ENCODE measurements around the gene ADGRB3. TPM values are rescaled to one million over a fixed set of nuclear protein-coding genes. Genes with fewer than 3 reads are reported as not detected.
A peak's percentile ranks its signal among the peaks of the same experiment; 100 is the strongest.
"Not testable (repeated sequence)": the region's sequence is repeated elsewhere in the genome, so short reads cannot be mapped to it uniquely, and the experiment has no call there.

The ADGRB3 gene
- total and polyA plus RNA-seq, 4 donors: 26.9 to 99.7 (median 60.2) TPM

GRCh38 chr6:68760941-68761676 is 126.0 kb downstream of the ADGRB3 start:
- H3K36me3 ChIP-seq (ENCODE audit: control insufficient read depth, insufficient read depth, low read length): no peaks in the 10 kb centered on the region
- peak in 1 of 6 donors; percentile 32 for DNase-seq (ENCODE audit: low read depth in 4 of 6, low spot score in 6 of 6)

DNA sequence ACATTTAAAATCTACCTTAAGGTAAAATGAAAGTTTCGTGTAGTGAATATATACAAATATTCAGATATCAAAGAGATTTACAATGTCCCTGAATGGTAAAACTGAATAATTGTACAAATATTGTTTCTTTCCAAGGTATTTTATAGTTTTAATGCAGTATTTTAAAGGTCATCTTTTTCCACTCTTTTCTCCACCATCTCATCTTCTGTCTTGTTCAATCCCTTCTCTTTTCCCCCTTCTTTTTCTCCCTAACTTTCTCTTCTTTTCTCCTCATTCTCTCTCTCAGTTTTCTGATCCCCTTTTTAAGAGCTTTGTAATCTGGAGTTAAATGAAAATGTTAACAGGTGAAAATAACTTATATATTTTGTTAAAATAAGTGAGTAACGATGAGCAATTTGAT is 126.9 kb downstream of the ADGRB3 start:
- Histone ChIP-seq H3K27ac (ENCODE audit: low read depth, low read length) (no peak overlapping the region), H3K9me3 (ENCODE audit: control insufficient read depth, insufficient read depth, low read length) (no peaks in the 10 kb centered on the region), H3K4me3 (ENCODE audit: low read depth, low read length) (no peak overlapping the region), H3K4me1 (ENCODE audit: control insufficient read depth, insufficient read depth, low read length) (no peaks in the 10 kb centered on the region), H3K36me3 (ENCODE audit: control insufficient read depth, insufficient read depth, low read length) (no peaks in the 10 kb centered on the region), H3K27me3 (ENCODE audit: control insufficient read depth, insufficient read depth, low read length) (no peaks in the 10 kb centered on the region)
- no CpG with 5 or more reads among the region's 2 CpGs for WGBS (ENCODE audit: insufficient coverage)
- no peak for DNase-seq (ENCODE audit: low read depth in 4 of 6, low spot score in 6 of 6)

More at GRCh38 chr6:68760941-68761676, 126.0 kb downstream of the ADGRB3 start:
- Histone ChIP-seq H3K9me3 (ENCODE audit: control insufficient read depth, insufficient read depth, low read length) (no peaks in the 10 kb centered on the region), H3K27ac (ENCODE audit: low read depth, low read length) (no peak overlapping the region), H3K27me3 (ENCODE audit: control insufficient read depth, insufficient read depth, low read length) (no peaks in the 10 kb centered on the region), H3K4me3 (ENCODE audit: low read depth, low read length) (no peak overlapping the region), H3K4me1 (ENCODE audit: control insufficient read depth, insufficient read depth, low read length) (no peaks in the 10 kb centered on the region)
- no CpG with 5 or more reads among the region's 8 CpGs for whole genome bisulfite sequencing (ENCODE audit: insufficient coverage)

DNA sequence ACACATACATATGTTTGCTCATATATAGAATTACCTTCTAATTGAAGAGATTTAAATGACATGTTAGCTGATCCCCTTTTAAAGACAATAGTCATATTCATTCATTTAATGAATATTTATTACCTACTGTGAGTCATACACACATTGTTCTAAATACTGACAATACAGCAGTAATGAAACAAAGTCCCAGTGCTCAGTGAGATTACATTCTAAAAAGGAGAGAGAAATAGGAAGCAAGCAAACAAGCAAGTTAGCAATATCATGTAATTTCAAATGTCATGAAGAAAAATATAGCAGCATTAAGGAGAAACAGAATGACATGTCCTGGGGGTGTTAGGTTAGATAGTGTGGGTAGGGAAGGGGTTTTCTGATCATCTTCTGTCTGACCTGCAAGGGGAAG is 136.3 kb downstream of the ADGRB3 start:
- peaks cover 4% of the 10 kb centered on the region for H3K4me1 ChIP-seq (ENCODE audit: control insufficient read depth, insufficient read depth, low read length)
- H3K27me3 ChIP-seq (ENCODE audit: control insufficient read depth, insufficient read depth, low read length): no peaks in the 10 kb centered on the region
- H3K4me3 ChIP-seq (ENCODE audit: low read depth, low read length): no peak overlapping the region
- H3K27ac ChIP-seq (ENCODE audit: low read depth, low read length): no peak overlapping the region
- no peaks in the 10 kb centered on the region for H3K9me3 ChIP-seq (ENCODE audit: control insufficient read depth, insufficient read depth, low read length)
- H3K36me3 ChIP-seq (ENCODE audit: control insufficient read depth, insufficient read depth, low read length): no peaks in the 10 kb centered on the region
- no peak for DNase-seq (ENCODE audit: low read depth in 4 of 6, low spot score in 6 of 6)

GRCh38 chr6:68774843-68775242 is 139.8 kb downstream of the ADGRB3 start:
- WGBS (ENCODE audit: insufficient coverage): 60% methylated on average over 1 of the region's 1 CpG
- no peak overlapping the region for H3K27ac ChIP-seq (ENCODE audit: low read depth, low read length)
- DNase-seq (ENCODE audit: low read depth in 4 of 6, low spot score in 6 of 6): no peak
- H3K4me1 ChIP-seq (ENCODE audit: control insufficient read depth, insufficient read depth, low read length): peaks cover 4% of the 10 kb centered on the region
- no peaks in the 10 kb centered on the region for H3K36me3 ChIP-seq (ENCODE audit: control insufficient read depth, insufficient read depth, low read length)
- no peaks in the 10 kb centered on the region for H3K9me3 ChIP-seq (ENCODE audit: control insufficient read depth, insufficient read depth, low read length)
- no peak overlapping the region for H3K4me3 ChIP-seq (ENCODE audit: low read depth, low read length)
- no peaks in the 10 kb centered on the region for H3K27me3 ChIP-seq (ENCODE audit: control insufficient read depth, insufficient read depth, low read length)

DNA sequence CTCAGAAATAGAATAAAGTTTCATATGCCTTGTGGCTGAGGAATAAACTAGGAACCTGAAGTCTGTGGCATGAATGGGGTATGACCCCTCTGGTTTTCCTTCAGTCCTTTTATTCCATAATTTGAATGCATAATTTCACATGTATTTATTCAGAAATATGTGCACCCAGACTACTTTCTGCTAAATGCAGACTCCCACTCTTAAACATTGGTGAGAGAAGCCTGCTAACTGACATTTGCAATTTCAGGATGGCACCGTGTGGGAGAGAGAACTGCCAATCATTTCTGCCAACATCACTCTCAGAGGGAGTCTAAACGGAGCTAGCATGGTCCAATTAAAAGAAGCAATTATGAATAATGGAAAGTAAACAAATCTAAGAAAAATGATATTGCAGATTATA is 141.3 kb downstream of the ADGRB3 start:
- Histone ChIP-seq H3K9me3 (ENCODE audit: control insufficient read depth, insufficient read depth, low read length) (no peaks in the 10 kb centered on the region), H3K4me1 (ENCODE audit: control insufficient read depth, insufficient read depth, low read length) (peaks cover 4% of the 10 kb centered on the region), H3K36me3 (ENCODE audit: control insufficient read depth, insufficient read depth, low read length) (no peaks in the 10 kb centered on the region), H3K27ac (ENCODE audit: low read depth, low read length) (no peak overlapping the region), H3K27me3 (ENCODE audit: control insufficient read depth, insufficient read depth, low read length) (no peaks in the 10 kb centered on the region), H3K4me3 (ENCODE audit: low read depth, low read length) (no peak overlapping the region)
- peak in 2 of 6 donors; percentile 55 to 72 for DNase-seq (ENCODE audit: low read depth in 4 of 6, low spot score in 6 of 6)
- no CpG with 5 or more reads among the region's 2 CpGs for WGBS (ENCODE audit: insufficient coverage)

- Histone ChIP-seq H3K27me3 (ENCODE audit: control insufficient read depth, insufficient read depth, low read length) (no peaks in the 10 kb centered on the region), H3K27ac (ENCODE audit: low read depth, low read length) (peak overlapping the region; percentile 20), H3K9me3 (ENCODE audit: control insufficient read depth, insufficient read depth, low read length) (no peaks in the 10 kb centered on the region), H3K4me1 (ENCODE audit: control insufficient read depth, insufficient read depth, low read length) (peaks cover 4% of the 10 kb centered on the region), H3K4me3 (ENCODE audit: low read depth, low read length) (no peak overlapping the region), H3K36me3 (ENCODE audit: control insufficient read depth, insufficient read depth, low read length) (no peaks in the 10 kb centered on the region)
- DNase-seq (ENCODE audit: low read depth in 4 of 6, low spot score in 6 of 6): peak; percentile 28 to 92 (median 38)
Observed at GRCh38 chr6:68777956-68778355, 142.9 kb downstream of the ADGRB3 start.

- Histone ChIP-seq H3K9me3 (ENCODE audit: control insufficient read depth, insufficient read depth, low read length) (no peaks in the 10 kb centered on the region), H3K4me3 (ENCODE audit: low read depth, low read length) (no peak overlapping the region), H3K27ac (ENCODE audit: low read depth, low read length) (peak overlapping the region; percentile 63), H3K36me3 (ENCODE audit: control insufficient read depth, insufficient read depth, low read length) (no peaks in the 10 kb centered on the region), H3K27me3 (ENCODE audit: control insufficient read depth, insufficient read depth, low read length) (no peaks in the 10 kb centered on the region), H3K4me1 (ENCODE audit: control insufficient read depth, insufficient read depth, low read length) (peaks cover 4% of the 10 kb centered on the region)
- peak; percentile 57 to 94 (median 62) for DNase-seq (ENCODE audit: low read depth in 4 of 6, low spot score in 6 of 6)
- 31% methylated on average over 2 of the region's 5 CpGs for WGBS (ENCODE audit: insufficient coverage)
Observed at GRCh38 chr6:68778356-68779020, 143.4 kb downstream of the ADGRB3 start.

DNA sequence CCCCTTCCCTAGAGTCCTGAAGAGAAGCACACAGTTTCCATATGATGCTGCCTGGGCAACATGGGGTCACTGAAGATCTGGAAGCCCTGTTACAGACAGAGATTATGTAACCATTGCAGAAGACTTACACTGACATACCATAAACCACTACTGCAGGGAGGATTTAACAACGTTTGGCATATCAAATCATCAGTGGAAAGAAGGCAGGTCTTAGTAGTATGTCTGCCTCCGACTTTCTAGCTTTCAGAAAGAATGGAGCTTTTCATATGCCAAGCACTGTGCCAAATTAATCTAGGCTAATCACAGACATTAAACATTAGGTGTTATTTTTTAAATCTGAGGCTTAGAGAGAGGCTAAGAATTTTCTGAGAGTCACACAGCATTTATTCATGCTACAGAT is 144.3 kb downstream of the ADGRB3 start:
- no CpG with 5 or more reads among the region's 2 CpGs for WGBS (ENCODE audit: insufficient coverage)
- DNase-seq (ENCODE audit: low read depth in 4 of 6, low spot score in 6 of 6): peak in 2 of 6 donors; percentile 10 to 29
- Histone ChIP-seq H3K27ac (ENCODE audit: low read depth, low read length) (peak overlapping the region; percentile 63), H3K27me3 (ENCODE audit: control insufficient read depth, insufficient read depth, low read length) (no peaks in the 10 kb centered on the region), H3K9me3 (ENCODE audit: control insufficient read depth, insufficient read depth, low read length) (no peaks in the 10 kb centered on the region), H3K4me3 (ENCODE audit: low read depth, low read length) (no peak overlapping the region), H3K36me3 (ENCODE audit: control insufficient read depth, insufficient read depth, low read length) (no peaks in the 10 kb centered on the region), H3K4me1 (ENCODE audit: control insufficient read depth, insufficient read depth, low read length) (peaks cover 4% of the 10 kb centered on the region)

GRCh38 chr6:68790128-68790527 is 155.0 kb downstream of the ADGRB3 start:
- not testable (repeated sequence) for H3K36me3 ChIP-seq (ENCODE audit: control insufficient read depth, insufficient read depth, low read length); H3K4me1 ChIP-seq (ENCODE audit: control insufficient read depth, insufficient read depth, low read length); H3K4me3 ChIP-seq (ENCODE audit: low read depth, low read length); H3K27me3 ChIP-seq (ENCODE audit: control insufficient read depth, insufficient read depth, low read length); H3K27ac ChIP-seq (ENCODE audit: low read depth, low read length); DNase-seq (ENCODE audit: low read depth in 4 of 6, low spot score in 6 of 6); H3K9me3 ChIP-seq (ENCODE audit: control insufficient read depth, insufficient read depth, low read length)
- 53% methylated on average over 3 of the region's 6 CpGs for WGBS (ENCODE audit: insufficient coverage)

- not testable (repeated sequence) for H3K4me3 ChIP-seq (ENCODE audit: low read depth, low read length); H3K36me3 ChIP-seq (ENCODE audit: control insufficient read depth, insufficient read depth, low read length); H3K9me3 ChIP-seq (ENCODE audit: control insufficient read depth, insufficient read depth, low read length); H3K4me1 ChIP-seq (ENCODE audit: control insufficient read depth, insufficient read depth, low read length); H3K27me3 ChIP-seq (ENCODE audit: control insufficient read depth, insufficient read depth, low read length)
- DNase-seq (ENCODE audit: low read depth in 4 of 6, low spot score in 6 of 6): peak in 3 of 6 donors; percentile 20 to 61 (median 59)
- H3K27ac ChIP-seq (ENCODE audit: low read depth, low read length): peak overlapping the region; percentile 33
- no CpG with 5 or more reads among the region's 5 CpGs for WGBS (ENCODE audit: insufficient coverage)
Observed at GRCh38 chr6:68814976-68815375, 179.9 kb downstream of the ADGRB3 start.
